ENCODE results near the gene CREB3L2. TPM values are rescaled to one million over a fixed set of nuclear protein-coding genes. Genes with fewer than 3 reads are reported as not detected.
"Not testable (repeated sequence)": the region's sequence is repeated elsewhere in the genome, so short reads cannot be mapped to it uniquely, and the experiment has no call there.

Gene CREB3L2
- total RNA-seq, 1 experiment from 2014 or later = 9.0 TPM

- DNase-seq (ENCODE audit: low read depth) = no peak
Observed at GRCh38 chr7:137968890-137969289, 33.0 kb downstream of the CREB3L2 start.

GRCh38 chr7:137968339-137968738 lies 33.5 kb downstream of the CREB3L2 start:
- DNase-seq (ENCODE audit: low read depth) = not testable (repeated sequence)

- DNase-seq (ENCODE audit: low read depth) = peak; percentile 85
Observed at GRCh38 chr7:137967143-137968018, 34.5 kb downstream of the CREB3L2 start.

GRCh38 chr7:137966641-137967142 lies 35.2 kb downstream of the CREB3L2 start:
- DNase-seq (ENCODE audit: low read depth) = no peak

GRCh38 chr7:137965942-137966640 lies 35.8 kb downstream of the CREB3L2 start:
- DNase-seq (ENCODE audit: low read depth) = no peak

- no peak for DNase-seq (ENCODE audit: low read depth)
Observed at GRCh38 chr7:137964824-137965545, 36.9 kb downstream of the CREB3L2 start.

GRCh38 chr7:137962875-137963507 lies 38.9 kb downstream of the CREB3L2 start:
- no peak for DNase-seq (ENCODE audit: low read depth)

- no peak for DNase-seq (ENCODE audit: low read depth)
Observed at GRCh38 chr7:137962491-137962874, 39.4 kb downstream of the CREB3L2 start.

GRCh38 chr7:137961200-137962177 lies 40.4 kb downstream of the CREB3L2 start:
- DNase-seq (ENCODE audit: low read depth) = no peak

- no peak for DNase-seq (ENCODE audit: low read depth)
Observed at GRCh38 chr7:137960020-137960419, 41.9 kb downstream of the CREB3L2 start.

- no peak for DNase-seq (ENCODE audit: low read depth)
Observed at GRCh38 chr7:137958470-137959431, 43.1 kb downstream of the CREB3L2 start.

GRCh38 chr7:137957887-137958286 lies 44.0 kb downstream of the CREB3L2 start:
- DNase-seq (ENCODE audit: low read depth) = peak; percentile 57

GRCh38 chr7:137956591-137956990 lies 45.3 kb downstream of the CREB3L2 start:
- DNase-seq (ENCODE audit: low read depth) = no peak

GRCh38 chr7:137956183-137956582 lies 45.7 kb downstream of the CREB3L2 start:
- DNase-seq (ENCODE audit: low read depth) = no peak

- no peak for DNase-seq (ENCODE audit: low read depth)
Observed at GRCh38 chr7:137954614-137955013, 47.3 kb downstream of the CREB3L2 start.

- peak; percentile 74 for DNase-seq (ENCODE audit: low read depth)
Observed at GRCh38 chr7:137953665-137954470, 48.0 kb downstream of the CREB3L2 start.

- DNase-seq (ENCODE audit: low read depth) = peak; percentile 65
Observed at GRCh38 chr7:137953043-137953664, 48.7 kb downstream of the CREB3L2 start.

- DNase-seq (ENCODE audit: low read depth) = no peak
Observed at GRCh38 chr7:137952426-137952805, 49.5 kb downstream of the CREB3L2 start.

All from Daoy (cell line).